ENCODE results near the gene MOB3A.
"Not testable (repeated sequence)": the region's sequence is repeated elsewhere in the genome, so short reads cannot be mapped to it uniquely, and the experiment has no call there.

Gene MOB3A

DNA sequence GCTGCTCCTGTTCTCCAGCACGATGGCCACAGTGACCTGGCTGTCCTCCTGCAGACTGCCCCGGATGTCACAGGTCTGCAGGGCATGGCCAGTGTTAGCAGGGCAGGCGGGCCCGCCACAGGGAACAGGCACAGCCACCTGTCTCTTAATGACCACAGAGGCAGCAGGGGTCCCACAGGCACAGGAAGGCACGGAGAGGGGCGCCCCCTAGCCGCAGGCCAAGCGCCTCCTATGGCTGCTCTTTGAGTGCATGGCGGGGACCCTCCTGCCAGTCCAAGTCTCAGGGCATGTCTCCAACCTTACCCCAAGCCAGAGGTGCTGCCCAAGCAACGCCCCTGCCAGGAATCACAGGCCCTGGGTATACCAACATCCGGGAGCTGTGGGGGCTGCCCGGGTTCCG, 14.7 kb upstream of the MOB3A start:
- no peak overlapping the region for H3K27ac ChIP-seq
- no peak overlapping the region for H3K4me3 ChIP-seq

- Histone ChIP-seq H3K4me3 (no peak overlapping the region), H3K27ac (no peak overlapping the region)
Observed at GRCh38 chr19:2109046-2109864, 13.1 kb upstream of the MOB3A start.

DNA sequence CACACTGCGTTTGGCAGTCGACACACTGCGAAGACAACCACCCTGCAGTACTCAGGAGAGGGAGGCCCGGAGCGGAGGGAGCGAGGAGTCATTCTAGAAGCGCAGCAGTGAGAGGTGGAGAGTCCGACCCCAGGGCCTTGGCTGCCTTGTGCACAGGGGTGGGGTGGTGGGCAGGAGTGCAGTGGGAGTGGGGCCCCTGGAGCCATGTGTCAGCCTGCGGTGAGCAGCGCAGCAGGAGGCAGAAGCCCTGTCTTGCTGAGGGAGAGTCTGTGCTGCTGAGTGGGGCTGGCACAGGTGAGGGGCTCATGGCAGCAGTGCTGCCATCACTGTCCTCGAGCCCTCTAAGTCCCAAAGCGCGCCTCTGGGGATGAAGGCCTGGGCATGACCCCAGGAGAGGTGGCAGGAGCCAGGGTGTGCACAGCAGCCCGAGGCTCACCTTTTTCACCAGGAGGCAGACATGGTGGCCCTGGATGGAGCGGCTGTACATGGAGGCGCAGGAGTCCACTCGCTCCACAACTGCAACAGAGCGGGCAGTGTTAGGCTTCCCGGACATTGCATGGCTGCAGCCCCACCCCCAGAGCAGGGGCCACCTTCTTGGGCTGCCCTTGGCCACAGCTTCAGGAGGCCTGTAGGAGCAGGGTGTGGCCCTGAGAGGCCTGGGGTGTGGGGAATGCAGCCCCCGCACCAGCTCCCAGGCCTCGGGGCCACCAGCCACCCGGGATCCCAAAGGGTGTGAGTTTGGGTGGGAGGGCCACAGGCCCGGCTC, 12.3 kb upstream of the MOB3A start:
- H3K27ac ChIP-seq: no peak overlapping the region
- H3K4me3 ChIP-seq: no peak overlapping the region

DNA sequence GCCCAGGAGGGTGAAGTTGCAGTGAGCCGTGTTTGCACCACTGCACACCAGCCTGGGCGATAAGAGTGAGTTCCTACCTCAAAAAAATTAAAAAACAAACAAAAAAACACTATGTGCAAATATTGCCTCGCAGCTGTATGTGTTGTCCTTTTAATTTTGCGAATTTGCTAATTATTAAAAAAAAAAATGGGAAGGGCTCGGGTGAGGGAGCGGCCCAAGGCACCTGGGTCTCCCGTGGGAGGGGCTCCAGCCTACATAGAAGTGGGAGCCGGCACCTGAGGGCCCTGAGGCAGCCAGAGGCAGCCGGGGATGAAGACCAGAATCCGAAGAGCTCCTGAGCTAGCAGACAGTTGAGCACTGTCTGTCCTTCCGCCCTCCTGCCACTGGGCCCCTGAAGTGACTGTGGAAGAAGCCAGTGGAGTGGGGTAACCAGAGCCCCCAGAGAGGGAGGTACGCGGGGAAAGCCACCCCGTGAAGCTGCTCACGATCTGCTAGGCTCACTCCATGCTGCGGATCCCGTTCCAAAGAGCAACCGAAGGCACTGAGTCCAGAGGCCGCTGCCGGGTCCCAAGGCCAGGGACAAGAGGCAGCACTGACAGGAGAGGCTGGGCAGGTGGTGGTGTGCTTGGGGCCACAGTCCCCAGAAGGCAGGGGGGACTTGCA, 7.0 kb upstream of the MOB3A start:
- no peak overlapping the region for H3K27ac ChIP-seq

GRCh38 chr19:2101417-2102335, 5.5 kb upstream of the MOB3A start:
- H3K27ac ChIP-seq: no peak overlapping the region

More for the DNA sequence above, 7.0 kb upstream of the MOB3A start:
- no peak overlapping the region for H3K4me3 ChIP-seq

DNA sequence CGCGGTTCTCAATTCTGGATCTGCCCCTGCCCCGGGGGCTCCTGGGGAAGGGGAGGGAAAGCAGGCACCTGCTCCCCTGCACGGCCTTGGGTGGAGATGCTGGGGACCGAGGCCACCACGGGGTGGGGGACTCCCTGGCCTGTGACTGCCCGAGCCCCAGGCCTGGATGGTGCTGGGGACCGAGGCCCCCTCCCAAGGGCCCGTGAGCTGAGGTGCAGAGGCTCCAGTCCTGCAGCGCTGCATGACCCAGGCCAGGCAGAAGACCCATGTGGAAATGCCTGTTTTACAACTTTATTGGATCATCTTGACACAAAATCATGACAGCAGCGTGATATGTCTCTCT, 4.6 kb upstream of the MOB3A start:
- Histone ChIP-seq H3K4me3 (no peak overlapping the region), H3K27ac (no peak overlapping the region)

More at GRCh38 chr19:2101417-2102335, 5.5 kb upstream of the MOB3A start:
- H3K4me3 ChIP-seq: no peak overlapping the region

GRCh38 chr19:2099937-2100718, 4.0 kb upstream of the MOB3A start:
- H3K27ac ChIP-seq: no peak overlapping the region
- H3K4me3 ChIP-seq: no peak overlapping the region

GRCh38 chr19:2099054-2099501, 3.0 kb upstream of the MOB3A start:
- no peak overlapping the region for H3K4me3 ChIP-seq

GRCh38 chr19:2097886-2098327, 1.8 kb upstream of the MOB3A start:
- H3K27ac ChIP-seq: no peak overlapping the region
- peak overlapping the region in 1 of 7 experiments; percentile 42 for H3K4me3 ChIP-seq

More at GRCh38 chr19:2099054-2099501, 3.0 kb upstream of the MOB3A start:
- no peak overlapping the region for H3K27ac ChIP-seq

GRCh38 chr19:2097203-2097885, 1.2 kb upstream of the MOB3A start:
- peak overlapping the region; percentile 12 to 42 (median 29) for H3K4me3 ChIP-seq
- peak overlapping the region in 10 of 21 experiments; percentile 1 to 74 (median 47) for H3K27ac ChIP-seq

- H3K27ac ChIP-seq: peak within 1 kb of the TSS; percentile 63 to 98 (median 94)
- peak within 1 kb of the TSS; percentile 55 to 85 (median 64) for H3K4me3 ChIP-seq
Observed at GRCh38 chr19:2096480-2097202, 515 bp upstream of the MOB3A start, which contains the start of gene IZUMO4. TSS of gene IZUMO4 (plus strand) at chr19:2096915. CDS start at chr19:2096946, 31 bp downstream.

DNA sequence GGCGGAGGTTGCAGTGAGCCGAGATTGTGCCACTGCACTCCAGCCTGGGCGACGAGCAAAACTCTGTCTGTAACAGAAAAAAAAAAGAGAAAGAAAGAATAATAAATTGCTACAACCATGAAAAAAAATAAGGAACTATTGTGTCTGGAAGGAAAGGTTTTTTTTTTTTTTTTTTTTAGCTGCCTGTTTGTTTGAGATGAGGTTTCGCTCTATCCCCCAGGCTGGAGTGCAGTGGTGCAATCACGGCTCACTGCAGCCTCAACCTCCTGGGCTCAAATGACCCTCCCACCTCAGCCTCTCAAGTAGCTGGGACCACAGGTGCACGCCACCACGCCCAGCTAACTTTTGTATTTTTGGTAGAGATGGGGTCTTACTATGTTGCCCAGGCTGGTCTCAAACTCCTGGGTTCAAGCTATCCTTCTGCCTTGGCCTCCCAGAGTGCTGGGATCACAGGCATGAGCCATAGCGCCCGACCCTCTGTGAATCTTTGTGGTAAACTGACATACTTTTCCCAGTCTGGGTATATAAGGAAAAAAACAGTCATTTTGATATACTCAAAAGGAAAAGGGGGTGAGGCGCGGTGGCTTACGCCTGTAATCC, 4.1 kb downstream of the MOB3A start:
- H3K4me3 ChIP-seq: not testable (repeated sequence)
- H3K27ac ChIP-seq: peak overlapping the region in 17 of 21 experiments; percentile 26 to 97 (median 90)

DNA sequence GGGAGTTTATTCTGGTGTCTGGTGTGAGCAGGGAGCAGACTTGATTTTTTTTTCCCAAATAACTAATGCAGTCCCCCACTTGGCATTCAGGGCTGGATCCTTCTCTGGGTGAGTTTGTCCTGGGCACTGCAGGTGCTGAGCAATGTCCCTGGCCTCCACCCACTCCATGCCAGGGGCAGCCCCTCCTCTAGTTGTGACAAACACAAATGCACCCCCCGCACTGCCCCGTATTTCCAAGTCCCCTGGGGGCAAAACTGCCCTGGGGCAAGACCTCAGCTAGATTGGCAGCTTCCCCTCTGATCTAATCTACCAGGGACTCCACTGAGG, 6.4 kb downstream of the MOB3A start:
- peak overlapping the region in 2 of 7 experiments; percentile 8 to 18 for H3K4me3 ChIP-seq

DNA sequence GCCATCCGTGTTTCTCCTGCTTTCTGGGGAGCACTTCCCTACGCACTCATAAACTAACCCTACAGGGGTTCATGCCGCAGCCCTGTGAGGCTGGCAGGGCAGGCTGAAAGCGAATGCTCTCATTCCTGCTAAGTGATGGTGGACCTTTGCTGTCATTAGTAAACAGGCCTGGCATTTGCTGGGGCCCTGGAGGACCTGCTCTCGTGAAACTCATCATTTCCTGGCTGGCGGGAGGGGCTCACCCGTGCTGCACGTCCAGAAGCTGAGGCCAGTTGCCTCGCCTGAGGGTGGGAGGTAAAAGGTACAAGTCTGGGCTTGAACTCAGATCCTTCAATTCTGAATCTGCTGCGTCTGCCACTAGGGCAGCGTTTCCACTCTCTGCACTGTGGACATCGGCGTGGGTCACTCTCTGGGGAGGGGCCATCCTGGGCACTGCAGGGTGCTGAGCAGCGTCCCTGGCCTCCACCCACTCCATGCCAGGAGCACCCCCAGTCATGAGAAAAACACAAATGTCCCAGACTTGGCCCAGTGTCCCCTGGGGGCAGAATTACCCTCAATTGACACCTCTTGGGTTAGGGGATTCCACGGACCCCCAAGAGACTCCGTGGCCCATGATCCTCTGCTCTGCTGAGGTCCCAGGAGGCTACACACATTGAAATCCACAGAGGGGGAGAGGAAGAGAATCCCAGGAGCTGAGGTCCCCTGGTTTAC, 7.0 kb downstream of the MOB3A start:
- Histone ChIP-seq H3K4me3 (no peak overlapping the region), H3K27ac (peak overlapping the region in 20 of 21 experiments; percentile 1 to 97 (median 74))

More for the DNA sequence above, 6.4 kb downstream of the MOB3A start:
- H3K27ac ChIP-seq: peak overlapping the region in 20 of 21 experiments; percentile 1 to 97 (median 74)

- Histone ChIP-seq H3K4me3 (no peak overlapping the region), H3K27ac (peak overlapping the region in 20 of 21 experiments; percentile 7 to 97 (median 70))
Observed at GRCh38 chr19:2087621-2088100, 8.5 kb downstream of the MOB3A start.

Measured in skin epidermis (tissue), 12 donors.